HUES6 (cell line): ENCODE results near the gene UCKL1.
A peak's percentile ranks its signal among the peaks of the same experiment; 100 is the strongest.
"Not testable (repeated sequence)": the region's sequence is repeated elsewhere in the genome, so short reads cannot be mapped to it uniquely, and the experiment has no call there.

ENCODE experiments used
- H3K27ac ChIP-seq: 2 replicates; pipeline ENCODE4 v1.7.0; 2013; ENCODE audit warnings: low read depth, mild to moderate bottlenecking, low read length, inconsistent platforms
- H3K27me3 ChIP-seq: 2 replicates; pipeline ENCODE4 v1.6.1; 2013; ENCODE audit warnings: low read length; ENCODE audit not compliant: control insufficient read depth, insufficient read depth
- H3K36me3 ChIP-seq: 2 replicates; pipeline ENCODE4 v1.6.1; 2013; ENCODE audit warnings: low read length; ENCODE audit not compliant: control insufficient read depth, insufficient read depth
- H3K4me1 ChIP-seq: 2 replicates; pipeline ENCODE4 v1.6.1; 2013; ENCODE audit warnings: low read length; ENCODE audit not compliant: control insufficient read depth, insufficient read depth
- H3K4me3 ChIP-seq: 2 replicates; pipeline ENCODE4 v1.5.1; 2013; ENCODE audit warnings: low read depth, low read length
- H3K9ac ChIP-seq: one replicate; pipeline ENCODE4 v1.6.1; 2013; ENCODE audit warnings: mild to moderate bottlenecking, low read length
- H3K9me3 ChIP-seq: 2 replicates; pipeline ENCODE4 v1.6.1; 2013; ENCODE audit warnings: low read depth, low read length; ENCODE audit not compliant: control insufficient read depth, insufficient read depth

UCKL1 gene

DNA sequence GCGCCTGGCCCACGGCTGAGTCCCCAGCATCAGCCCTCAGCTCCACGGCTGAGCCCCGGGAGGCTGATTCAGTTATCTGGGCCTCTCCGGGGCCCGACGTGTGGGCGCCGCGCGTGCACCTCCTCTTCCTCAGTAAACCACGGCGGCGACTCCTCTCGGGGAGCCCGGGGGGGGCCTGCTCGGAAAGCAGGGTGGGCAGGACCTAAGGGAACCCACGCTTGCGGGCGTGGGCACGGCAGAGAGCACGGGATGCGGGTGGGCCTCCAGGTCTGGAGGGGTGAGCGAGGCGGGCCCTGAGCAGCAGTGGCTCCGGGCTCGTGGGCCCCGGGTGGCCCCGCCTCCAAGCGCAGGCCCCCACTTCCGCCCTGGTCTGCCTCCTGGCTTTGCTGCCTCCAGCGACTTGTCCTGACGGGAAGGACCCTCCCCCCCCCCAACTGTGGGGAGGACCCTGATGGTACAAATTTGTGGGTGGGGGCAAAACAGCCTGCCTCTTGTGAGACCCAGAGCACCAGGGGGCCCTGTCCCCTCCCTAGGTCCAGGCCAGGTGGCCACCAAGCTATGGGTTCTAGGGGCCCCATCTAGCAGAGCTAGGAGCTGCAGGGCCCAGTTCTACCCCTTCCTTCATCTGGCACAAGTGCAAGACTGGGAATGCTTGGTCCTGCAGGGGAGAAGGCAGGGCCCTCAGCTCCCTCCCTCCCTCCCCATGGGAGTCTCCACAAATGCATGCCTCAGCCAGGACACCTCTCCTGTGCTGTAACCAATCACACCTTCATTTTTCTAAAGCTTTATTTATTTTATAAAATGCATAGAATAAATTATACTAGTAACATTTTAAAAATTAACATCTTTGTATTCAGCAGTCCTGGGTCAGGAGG lies 16.9 kb downstream of the UCKL1 start:
- no peaks in the 10 kb centered on the region for H3K27me3 ChIP-seq
- H3K36me3 ChIP-seq: peaks cover 28% of the 10 kb centered on the region
- H3K9ac ChIP-seq: peak overlapping the region; percentile 62
- peak overlapping the region; percentile 64 for H3K4me3 ChIP-seq
- no peak overlapping the region for H3K27ac ChIP-seq
- no peaks in the 10 kb centered on the region for H3K9me3 ChIP-seq
- H3K4me1 ChIP-seq: peaks cover 20% of the 10 kb centered on the region

DNA sequence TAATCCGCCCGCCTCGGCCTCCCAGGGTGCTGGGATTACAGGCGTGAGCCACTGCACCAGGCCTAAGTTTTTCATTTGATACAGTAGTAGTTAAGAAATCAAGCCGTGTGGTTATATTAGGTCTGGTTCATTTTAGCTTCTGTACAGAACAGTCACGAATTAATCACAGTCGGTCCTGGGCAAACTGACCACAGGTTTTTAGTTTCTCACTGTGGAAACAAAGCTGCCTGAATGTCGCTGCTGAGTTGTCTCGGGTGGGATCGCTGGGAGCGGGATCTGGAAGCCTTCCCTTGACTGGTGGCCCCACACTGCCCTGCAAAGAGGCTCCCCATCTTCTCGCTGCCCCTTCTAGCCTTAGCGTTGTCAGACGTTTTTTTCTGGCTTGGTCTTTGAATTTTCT lies 18.6 kb downstream of the UCKL1 start:
- H3K4me3 ChIP-seq: no peak overlapping the region
- no peak overlapping the region for H3K9ac ChIP-seq
- peaks cover 11% of the 10 kb centered on the region for H3K4me1 ChIP-seq
- peaks cover 20% of the 10 kb centered on the region for H3K36me3 ChIP-seq
- no peaks in the 10 kb centered on the region for H3K27me3 ChIP-seq
- no peak overlapping the region for H3K27ac ChIP-seq
- H3K9me3 ChIP-seq: no peaks in the 10 kb centered on the region

DNA sequence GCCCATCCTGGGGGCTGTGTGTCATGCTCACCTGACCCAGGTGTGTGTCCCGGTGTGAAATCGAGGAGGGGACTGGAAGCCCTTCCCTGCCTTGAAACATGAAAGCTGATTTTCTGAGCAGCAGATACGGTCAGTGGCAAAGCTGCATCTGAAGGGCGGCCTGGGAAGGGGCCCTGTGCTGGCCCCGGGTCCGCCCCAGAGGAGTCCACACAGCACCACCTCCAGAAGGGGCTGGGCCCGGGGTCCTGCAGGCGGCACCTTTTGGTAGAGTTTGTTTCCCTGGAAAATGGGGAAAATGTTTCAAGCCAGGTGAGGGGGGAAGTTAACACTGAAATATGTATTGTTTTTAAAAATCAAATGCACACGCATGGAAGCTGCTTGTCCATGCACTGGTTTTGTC lies 20.8 kb downstream of the UCKL1 start:
- Histone ChIP-seq H3K9ac (no peak overlapping the region), H3K4me1 (0 out of 2 replicates have a peak, but pooled peaks cover 4% of the 10 kb centered on the region), H3K36me3 (peaks cover 42% of the 10 kb centered on the region), H3K9me3 (no peaks in the 10 kb centered on the region), H3K27me3 (no peaks in the 10 kb centered on the region), H3K4me3 (no peak overlapping the region), H3K27ac (no peak overlapping the region)

DNA sequence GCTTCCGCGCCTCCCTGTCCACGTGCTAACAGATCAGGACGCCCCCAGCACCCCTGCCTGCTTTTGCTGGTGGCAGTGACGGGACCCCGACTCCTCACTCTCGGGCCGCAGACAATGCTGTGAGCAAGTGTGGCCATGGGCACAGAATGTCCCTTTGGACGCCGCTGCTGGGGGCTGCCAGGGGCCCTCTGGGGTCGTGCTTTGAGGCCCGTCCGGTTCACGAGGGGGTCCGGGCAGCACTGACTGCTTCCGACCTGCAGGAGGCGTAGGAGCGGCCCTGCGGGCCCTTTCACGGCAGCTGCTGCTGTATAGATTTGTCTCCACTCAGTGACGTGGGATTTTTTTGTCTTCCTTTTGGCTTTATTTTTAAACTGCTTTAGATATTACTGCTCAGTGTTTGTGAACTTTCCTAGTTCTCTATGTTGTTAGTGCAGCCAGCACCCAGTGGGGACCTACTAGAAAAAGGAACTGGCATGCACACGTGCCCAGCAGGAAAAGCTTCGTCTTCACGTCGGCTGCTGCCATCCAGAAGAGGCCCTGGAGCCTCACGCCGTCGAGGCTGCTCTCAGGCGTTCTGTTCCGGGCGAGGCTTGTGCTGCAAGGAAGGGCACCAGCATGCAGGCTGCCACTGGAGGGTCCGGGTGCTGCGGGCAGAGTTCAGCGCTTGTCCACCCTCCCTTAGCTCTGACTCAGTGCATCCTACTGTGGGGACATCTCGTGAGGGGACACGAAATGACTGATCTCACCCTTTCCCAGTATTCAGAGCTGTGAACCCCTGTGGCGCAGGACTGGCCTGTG lies 21.7 kb downstream of the UCKL1 start:
- no peak overlapping the region for H3K27ac ChIP-seq
- H3K36me3 ChIP-seq: peaks cover 46% of the 10 kb centered on the region
- 0 out of 2 replicates have a peak, but pooled peaks cover 3% of the 10 kb centered on the region for H3K4me1 ChIP-seq
- no peaks in the 10 kb centered on the region for H3K9me3 ChIP-seq
- no peak overlapping the region for H3K4me3 ChIP-seq
- H3K27me3 ChIP-seq: no peaks in the 10 kb centered on the region
- no peak overlapping the region for H3K9ac ChIP-seq

DNA sequence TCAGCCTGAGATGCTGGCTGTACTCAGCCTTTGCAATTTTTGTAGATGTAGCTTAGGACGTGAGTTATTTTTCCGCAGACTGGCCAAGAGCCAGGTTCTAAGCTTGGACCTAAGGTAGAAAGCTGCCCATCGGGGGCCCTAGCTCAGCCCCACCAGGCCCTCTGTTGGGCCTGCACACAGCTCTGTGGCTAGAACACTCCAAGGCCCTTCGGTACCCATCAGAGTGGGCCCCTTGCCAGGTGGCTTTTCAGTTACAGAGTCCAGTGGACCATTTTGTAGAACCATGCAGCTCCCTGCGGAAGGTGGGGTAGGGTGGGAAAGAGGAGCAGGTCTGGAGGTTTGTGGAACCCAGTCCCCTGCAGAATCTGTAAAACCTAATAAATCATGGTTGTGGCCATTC lies 22.6 kb downstream of the UCKL1 start:
- Histone ChIP-seq H3K4me1 (no peaks in the 10 kb centered on the region), H3K9me3 (no peaks in the 10 kb centered on the region), H3K36me3 (peaks cover 54% of the 10 kb centered on the region), H3K4me3 (no peak overlapping the region), H3K9ac (no peak overlapping the region), H3K27ac (no peak overlapping the region), H3K27me3 (no peaks in the 10 kb centered on the region)

DNA sequence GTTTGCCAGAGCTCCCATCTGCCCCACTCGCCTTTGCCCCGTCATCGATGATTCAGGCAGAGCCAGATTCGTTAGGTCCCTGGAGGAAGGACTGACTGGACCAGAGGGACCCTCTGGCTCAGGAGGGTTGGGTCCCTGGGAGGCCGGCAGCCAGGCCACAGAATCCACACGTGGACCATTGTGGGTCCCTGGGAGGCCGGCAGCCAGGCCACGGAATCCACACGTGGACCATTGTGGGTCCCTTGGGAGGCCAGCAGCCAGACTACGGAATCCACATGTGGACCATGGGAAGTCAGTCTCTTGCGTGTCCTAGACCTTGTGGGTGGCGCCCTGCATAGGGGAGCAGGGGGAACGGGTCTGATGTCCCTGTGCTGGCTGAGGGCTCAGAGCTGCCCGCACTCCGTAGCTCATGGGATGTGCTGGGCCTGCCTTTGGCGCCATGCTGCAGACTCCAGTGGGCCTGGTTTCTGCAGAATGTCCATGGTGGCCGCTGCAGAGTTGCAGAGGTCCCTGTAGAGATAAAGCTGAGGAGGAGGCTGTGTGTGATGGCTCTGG lies 23.5 kb downstream of the UCKL1 start:
- Histone ChIP-seq H3K9ac (no peak overlapping the region), H3K4me3 (no peak overlapping the region), H3K27me3 (no peaks in the 10 kb centered on the region), H3K36me3 (peaks cover 61% of the 10 kb centered on the region), H3K27ac (no peak overlapping the region), H3K4me1 (no peaks in the 10 kb centered on the region), H3K9me3 (no peaks in the 10 kb centered on the region)

DNA sequence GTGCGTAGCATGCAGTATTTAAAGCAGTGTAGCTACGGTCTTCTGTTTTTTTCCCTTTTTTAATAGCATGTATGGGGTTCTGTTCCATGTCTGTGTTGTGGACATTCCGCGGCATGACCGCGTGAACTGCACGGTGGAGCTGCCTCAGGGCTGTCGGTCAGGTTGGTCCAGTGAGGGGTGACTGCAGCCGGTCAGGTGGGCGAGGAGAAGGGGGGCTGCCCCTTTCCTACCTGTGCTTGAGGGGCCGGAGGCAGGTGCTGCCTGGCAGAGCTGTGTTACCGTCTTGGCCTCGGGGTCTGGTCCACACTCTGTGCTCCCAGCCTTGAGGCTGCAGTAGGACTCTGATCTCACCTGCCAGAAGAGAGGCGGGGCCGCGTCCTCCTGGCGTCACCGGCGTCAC lies 24.5 kb downstream of the UCKL1 start:
- H3K4me1 ChIP-seq: no peaks in the 10 kb centered on the region
- H3K9ac ChIP-seq: no peak overlapping the region
- H3K4me3 ChIP-seq: no peak overlapping the region
- H3K36me3 ChIP-seq: peaks cover 65% of the 10 kb centered on the region
- H3K9me3 ChIP-seq: no peaks in the 10 kb centered on the region
- H3K27ac ChIP-seq: no peak overlapping the region
- H3K27me3 ChIP-seq: no peaks in the 10 kb centered on the region

DNA sequence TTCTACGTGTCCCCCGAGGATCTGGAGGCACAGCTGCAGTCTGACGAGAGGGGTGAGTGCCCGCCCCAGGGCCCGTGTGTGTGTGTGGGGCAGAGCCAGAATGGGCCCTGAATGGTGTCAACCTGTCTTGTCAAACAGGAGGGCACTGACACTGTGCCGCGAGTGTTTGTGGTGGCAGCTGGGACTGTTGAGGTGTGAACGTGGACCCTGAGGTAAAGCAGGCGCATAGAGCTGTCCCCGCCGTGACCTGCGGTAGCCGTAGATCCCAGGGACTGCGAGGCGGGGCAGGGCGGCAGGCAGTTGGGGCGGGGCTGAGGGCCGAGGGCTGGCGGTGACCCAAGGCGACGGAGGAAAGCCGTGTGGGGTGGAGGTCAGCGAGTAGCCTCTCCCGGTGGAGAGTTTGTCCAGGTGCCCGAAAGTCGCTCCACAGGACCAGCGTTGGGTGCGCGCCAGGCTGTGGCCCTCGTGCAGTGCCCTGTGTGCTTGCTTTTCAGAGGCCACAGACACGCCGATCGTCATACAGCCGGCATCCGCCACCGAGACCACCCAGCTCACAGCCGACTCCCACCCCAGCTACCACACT lies 25.2 kb downstream of the UCKL1 start:
- Histone ChIP-seq H3K9ac (no peak overlapping the region), H3K36me3 (peaks cover 67% of the 10 kb centered on the region), H3K27me3 (no peaks in the 10 kb centered on the region), H3K27ac (no peak overlapping the region), H3K9me3 (no peaks in the 10 kb centered on the region), H3K4me3 (no peak overlapping the region), H3K4me1 (no peaks in the 10 kb centered on the region)

DNA sequence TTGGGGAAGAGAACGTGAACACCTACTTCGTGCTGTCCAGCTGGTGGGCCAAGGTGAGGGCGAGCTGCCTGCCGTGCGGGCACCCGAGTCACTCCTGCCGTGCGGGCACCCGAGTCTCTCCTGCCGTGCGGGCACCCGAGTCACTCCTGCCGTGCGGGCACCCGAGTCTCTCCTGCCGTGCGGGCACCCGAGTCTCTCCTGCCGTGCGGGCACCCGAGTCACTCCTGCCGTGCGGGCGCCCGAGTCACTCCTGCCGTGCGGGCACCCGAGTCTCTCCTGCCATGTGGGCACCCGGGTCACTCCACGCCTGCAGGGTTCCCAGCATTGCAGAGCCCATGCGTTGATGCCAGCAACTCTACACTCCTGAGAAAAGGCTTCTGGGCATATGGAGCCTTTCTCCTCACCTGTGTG lies 26.7 kb downstream of the UCKL1 start:
- H3K4me1 ChIP-seq, H3K9me3 ChIP-seq, H3K27ac ChIP-seq, H3K4me3 ChIP-seq, H3K27me3 ChIP-seq, H3K9ac ChIP-seq: not testable (repeated sequence)
- H3K36me3 ChIP-seq: peaks cover 60% of the 10 kb centered on the region

DNA sequence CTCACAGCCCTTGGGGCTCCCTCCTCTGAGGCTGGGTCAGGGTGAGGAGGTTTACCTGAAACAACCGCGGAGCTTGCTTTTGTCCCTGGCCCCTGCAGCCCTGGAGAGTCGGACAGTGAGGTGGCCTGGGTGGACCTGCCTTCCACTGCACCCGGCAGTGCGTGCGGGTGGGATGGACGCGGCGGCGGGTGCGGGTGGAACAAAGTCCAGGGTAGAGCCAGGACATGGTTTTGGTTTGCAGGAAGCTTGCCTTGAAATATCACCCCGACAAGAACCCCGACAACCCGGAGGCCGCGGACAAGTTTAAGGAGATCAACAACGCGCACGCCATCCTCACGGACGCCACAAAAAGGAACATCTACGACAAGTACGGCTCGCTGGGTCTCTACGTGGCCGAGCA lies 27.1 kb downstream of the UCKL1 start:
- no peak overlapping the region for H3K9ac ChIP-seq

More for the DNA sequence above, 27.1 kb downstream of the UCKL1 start:
- Histone ChIP-seq H3K4me3 (no peak overlapping the region), H3K27ac (no peak overlapping the region), H3K4me1 (no peaks in the 10 kb centered on the region), H3K27me3 (no peaks in the 10 kb centered on the region), H3K36me3 (peaks cover 60% of the 10 kb centered on the region), H3K9me3 (no peaks in the 10 kb centered on the region)
